TTC549 (cell line): Measurements from ENCODE around the gene SIAH1.
A peak's percentile ranks its signal among the peaks of the same experiment; 100 is the strongest.
"Not testable (repeated sequence)": the region's sequence is repeated elsewhere in the genome, so short reads cannot be mapped to it uniquely, and the experiment has no call there.

ENCODE experiments used
- FAIRE-seq: peaks from 2 replicates; lab custom pipeline; 2012; peaks lifted over from hg19 to GRCh38; lab: Jason Lieb, UNC

SIAH1 gene

GRCh38 chr16:48366165-48367093, 18.8 kb downstream of the SIAH1 start:
- FAIRE-seq = no peak

DNA sequence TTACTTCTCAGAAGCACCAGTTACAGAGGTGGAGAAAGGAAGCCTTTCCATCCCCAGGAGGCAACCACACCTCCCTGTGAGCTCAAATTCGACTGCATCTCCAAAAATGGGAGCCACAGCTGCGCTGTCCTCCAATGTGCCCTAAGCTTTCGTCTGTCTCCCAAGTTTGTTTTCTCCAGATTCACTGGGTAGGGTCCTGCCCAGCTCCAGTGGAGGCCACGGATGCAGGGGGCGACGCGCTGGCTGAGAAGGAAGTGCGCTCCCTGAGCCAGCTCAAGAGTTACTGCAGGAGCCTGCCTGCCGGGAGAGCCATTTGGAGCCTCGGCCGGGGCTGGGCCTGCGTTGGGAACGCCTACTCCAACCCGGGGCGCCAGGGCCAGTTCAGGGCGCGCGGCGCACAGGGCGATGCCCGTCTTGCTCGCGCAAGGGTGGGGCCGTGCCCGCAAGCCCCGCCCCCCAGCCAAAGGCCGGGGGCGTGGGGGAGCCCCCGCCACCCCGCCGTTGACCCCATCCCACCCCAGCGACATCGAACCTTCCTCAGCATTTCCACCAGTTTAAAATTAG, 19.5 kb downstream of the SIAH1 start:
- FAIRE-seq = no peak

DNA sequence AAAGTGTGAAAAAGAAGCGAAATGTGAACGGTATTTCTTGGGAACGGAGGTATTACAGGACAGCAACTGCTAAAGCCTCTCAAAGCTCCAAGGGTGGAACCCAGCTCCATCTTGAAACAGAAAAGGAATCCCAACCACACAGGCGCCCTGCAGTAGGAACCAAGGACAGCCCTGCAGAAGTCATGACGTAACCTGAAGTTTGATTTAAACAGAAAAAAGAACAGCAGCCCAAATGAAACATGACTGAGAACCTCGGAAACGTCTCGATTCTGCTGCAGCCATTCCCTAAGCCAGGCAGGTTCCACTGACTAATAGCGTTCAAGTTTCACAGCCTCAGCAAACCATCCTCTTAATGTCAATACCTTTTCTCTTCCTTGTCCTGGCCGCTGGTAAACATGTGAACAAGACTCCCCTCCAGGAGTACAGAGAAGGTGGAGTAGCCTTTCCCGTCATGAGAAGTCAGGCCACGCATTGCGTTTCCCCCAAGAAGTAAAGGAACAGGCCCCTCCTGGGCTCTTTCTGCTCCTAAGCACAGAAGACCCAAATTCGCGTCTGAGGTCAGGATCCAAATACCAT, 20.1 kb downstream of the SIAH1 start:
- no peak for FAIRE-seq

DNA sequence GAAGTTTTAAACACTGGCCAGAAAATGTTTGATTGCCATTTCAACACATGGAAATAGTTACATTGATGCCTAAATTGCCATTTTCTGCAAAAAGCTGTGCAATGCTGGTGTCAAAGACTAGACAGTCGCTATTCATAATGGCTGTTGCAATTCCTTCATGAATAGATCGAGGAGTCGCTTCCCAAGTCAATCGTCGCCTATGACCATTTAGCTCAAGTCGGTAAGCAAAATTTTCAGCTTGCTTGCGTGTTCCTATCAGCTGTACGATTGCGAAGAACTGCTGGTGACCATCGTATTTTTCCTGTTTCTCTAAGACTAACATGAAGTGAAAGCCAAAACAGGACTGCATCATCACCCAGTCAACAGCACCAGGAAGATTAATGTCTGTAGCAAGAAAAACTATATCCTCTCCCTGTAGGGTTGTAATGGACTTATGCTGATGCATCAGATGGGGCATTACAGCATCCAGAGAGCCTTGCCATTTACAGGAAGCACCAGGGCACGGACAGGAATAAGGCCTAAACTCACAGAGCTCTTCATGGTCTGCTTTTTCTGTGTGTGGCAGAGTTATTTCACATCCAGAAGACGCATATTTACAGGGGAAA, 23.6 kb downstream of the SIAH1 start:
- FAIRE-seq = no peak

- no peak for FAIRE-seq
Observed at GRCh38 chr16:48361012-48361411, 24.2 kb downstream of the SIAH1 start.

DNA sequence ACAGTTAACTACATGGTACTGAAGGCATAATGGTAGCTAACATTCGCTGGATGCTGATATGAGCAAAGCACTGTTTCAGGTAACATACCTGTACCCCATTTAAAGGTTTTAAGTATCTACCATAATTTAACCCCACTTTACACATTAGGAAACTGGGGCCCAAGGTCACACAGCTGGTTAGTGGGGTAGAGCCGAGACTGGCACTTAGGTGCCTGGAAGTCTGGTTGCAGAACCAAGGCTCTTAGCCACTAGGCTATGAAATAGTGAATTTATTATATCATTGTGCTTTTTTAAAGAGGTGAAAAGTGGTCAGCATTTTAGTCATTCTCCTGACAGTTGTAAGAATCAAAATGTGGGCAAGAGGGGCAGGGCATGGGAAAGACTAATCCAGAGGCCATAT, 25.2 kb downstream of the SIAH1 start:
- no peak for FAIRE-seq

DNA sequence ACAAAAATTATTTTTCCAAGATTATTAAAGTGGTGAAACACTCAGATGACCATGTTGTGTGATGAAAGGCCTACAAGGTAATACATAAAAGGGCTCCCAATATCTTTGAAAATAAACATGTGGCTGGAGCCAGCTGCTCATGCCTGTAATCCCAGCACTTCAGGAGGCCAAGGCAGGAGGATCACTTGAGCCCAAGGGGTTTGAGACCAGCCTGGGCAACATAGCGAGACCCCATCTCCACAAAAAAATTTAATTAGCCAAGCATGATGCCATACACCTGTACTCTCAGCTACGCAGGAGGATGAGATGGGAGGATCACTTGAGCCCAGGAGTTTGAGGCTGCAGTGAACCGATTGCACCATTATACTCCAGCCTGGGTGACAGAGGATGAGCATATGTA, 26.8 kb downstream of the SIAH1 start:
- FAIRE-seq = no peak

DNA sequence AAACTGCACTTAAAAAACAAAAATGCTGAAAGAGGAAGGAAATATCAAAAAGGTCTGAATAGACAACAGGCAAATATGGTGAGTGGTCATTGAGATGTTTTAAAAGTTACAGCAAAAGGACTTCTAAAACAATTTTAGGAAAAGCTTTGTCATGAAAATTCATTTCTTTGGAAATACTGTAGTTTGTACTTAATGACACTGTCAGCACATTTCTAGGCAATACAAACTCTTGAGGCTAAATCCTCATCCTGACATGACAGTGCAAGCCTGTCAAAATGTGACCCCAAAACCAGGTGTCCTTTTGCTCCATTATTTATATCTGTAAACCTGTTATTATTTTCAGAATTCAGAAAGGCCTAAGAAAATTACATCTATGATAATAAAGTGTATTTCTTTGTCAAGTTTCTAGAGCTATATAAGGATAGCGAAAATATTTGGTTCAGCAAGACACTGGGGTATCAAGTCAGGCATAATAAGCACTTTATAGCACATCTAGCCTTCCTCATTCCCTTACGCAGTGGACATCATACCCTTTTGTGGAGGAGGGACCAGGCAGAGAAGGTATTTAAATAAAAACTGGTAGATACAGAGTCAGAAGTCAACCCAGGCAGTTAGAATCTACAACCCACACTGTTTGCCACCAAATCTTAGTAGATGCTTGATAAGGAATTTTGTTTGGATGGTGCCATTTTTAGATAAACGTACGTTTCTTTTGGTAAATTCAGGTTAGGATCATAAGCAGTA, 28.4 kb downstream of the SIAH1 start:
- no peak for FAIRE-seq

GRCh38 chr16:48354877-48355855, 30.0 kb downstream of the SIAH1 start:
- no peak for FAIRE-seq

- FAIRE-seq = not testable (repeated sequence)
Observed at GRCh38 chr16:48354385-48354784, 30.8 kb downstream of the SIAH1 start.

- peak; percentile 9 for FAIRE-seq
Observed at GRCh38 chr16:48353565-48354163, 31.5 kb downstream of the SIAH1 start.

GRCh38 chr16:48352648-48353390, 32.4 kb downstream of the SIAH1 start:
- no peak for FAIRE-seq

GRCh38 chr16:48350736-48351135, 34.5 kb downstream of the SIAH1 start:
- no peak for FAIRE-seq

DNA sequence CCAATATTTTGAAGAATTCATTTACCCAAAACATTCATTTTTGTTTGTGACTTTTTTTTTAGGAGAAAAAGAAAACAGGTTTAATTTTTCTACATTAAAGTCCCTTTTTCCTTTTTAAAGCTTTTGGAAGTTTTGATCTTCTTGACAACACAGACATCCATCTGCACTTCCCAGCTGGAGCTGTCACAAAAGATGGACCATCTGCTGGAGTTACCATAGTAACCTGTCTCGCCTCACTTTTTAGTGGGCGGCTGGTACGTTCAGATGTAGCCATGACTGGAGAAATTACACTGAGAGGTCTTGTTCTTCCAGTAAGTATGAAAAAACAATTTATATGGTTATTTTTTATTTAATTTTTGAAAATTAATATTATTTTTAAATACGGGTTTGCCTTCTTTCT, 37.2 kb downstream of the SIAH1 start:
- FAIRE-seq = no peak

DNA sequence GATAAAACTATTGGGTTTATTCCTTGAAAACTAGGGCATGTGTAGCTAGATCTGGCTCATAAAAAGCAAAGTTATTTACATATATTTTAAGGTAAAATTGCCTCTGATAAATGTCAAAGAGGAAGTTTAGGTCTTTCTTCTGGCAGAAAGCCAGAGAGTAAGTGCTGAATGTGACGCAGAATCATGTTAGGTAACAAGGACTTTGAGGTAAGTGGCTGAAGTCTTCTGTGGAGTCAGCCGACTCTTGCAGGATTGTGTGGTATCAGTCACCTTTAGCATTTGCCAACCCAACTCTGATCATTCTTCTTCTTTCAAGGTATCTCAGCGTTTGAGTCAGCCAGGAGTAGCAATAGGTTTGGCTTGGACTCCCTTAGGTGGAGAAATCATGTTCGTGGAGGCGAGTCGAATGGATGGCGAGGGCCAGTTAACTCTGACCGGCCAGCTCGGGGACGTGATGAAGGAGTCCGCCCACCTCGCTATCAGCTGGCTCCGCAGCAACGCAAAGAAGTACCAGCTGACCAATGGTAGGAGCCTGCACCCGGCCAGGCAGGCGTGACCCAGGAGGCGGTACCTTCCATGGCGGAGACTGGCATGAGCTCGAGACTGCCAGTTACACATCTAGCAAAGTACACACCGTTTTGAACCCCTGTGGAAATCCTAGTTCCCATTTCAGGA, 37.9 kb downstream of the SIAH1 start:
- FAIRE-seq = no peak

GRCh38 chr16:48342591-48342990, 42.6 kb downstream of the SIAH1 start:
- no peak for FAIRE-seq

DNA sequence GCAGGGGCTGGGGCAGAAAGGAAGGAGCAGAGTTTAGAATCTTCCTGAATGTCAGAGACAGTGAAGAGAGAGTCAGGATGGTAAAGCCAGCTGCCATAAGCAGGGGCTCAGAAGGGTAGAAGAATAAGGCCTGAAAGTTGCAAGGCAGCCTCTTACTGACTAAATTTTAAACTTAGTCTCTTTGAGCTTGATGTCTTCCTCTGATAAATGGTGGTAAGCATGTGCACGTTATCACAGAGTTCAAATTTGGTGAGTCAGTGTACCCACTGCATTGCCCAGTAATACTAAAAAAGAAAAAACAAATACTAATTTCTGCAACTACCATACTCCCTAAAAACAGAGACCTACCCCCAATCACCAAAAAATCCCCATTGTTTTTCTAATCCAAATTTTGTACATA, 45.2 kb downstream of the SIAH1 start:
- FAIRE-seq = no peak

DNA sequence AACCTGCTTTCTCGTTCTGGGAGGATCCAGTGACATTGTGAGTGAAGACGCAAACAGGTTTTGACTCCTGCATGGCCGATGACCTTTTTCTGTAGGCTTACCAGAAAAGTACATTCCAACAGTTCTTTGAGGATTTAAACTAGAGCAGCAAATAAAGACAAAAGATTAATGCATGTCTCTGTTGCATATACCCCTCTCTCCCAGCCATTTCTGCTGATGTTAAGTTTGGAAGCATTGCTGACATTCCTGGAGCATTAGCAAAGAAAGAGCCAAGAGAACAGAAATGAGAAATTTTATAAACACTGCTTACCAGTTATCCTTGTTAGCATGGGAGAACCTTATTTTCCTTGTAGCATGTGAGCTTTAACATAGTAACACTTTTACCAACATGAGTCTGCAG, 49.3 kb downstream of the SIAH1 start:
- no peak for FAIRE-seq

GRCh38 chr16:48334325-48334724, 50.9 kb downstream of the SIAH1 start:
- FAIRE-seq = no peak
